NCI-H2029 treated with DMSO at 0.1 percent for 48 hours (cell line): Measurements from ENCODE around the gene TENM4.

Experiments
- DNase-seq: peaks from one replicate; lab custom pipeline; 2025; lab: John Stamatoyannopoulos, UW

The TENM4 gene

DNA sequence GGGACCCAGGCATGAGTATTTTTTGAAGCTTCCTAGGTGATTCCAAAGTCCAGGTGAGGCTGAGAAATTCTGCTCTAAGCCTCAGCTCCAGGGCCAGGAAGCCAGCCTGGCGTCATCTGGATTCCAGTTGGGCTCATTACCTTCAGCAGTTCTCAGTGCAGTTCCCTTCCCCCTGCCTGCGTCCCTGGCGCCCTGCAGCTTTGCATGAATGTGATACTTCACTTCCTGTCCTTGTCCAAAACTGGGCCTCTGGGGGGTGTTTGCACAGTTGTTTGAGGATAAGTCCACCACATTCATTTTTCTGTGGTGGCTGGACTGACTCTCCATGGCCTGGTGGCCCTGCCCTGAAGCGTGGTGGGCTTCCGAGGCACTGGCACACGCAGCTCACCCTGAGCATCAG, 98.1 kb downstream of the TENM4 start:
- peak; percentile 52 for DNase-seq

- no peak for DNase-seq
Observed at GRCh38 chr11:79342236-79342635, 98.6 kb downstream of the TENM4 start.

- no peak for DNase-seq
Observed at GRCh38 chr11:79340535-79340934, 100.3 kb downstream of the TENM4 start.

DNA sequence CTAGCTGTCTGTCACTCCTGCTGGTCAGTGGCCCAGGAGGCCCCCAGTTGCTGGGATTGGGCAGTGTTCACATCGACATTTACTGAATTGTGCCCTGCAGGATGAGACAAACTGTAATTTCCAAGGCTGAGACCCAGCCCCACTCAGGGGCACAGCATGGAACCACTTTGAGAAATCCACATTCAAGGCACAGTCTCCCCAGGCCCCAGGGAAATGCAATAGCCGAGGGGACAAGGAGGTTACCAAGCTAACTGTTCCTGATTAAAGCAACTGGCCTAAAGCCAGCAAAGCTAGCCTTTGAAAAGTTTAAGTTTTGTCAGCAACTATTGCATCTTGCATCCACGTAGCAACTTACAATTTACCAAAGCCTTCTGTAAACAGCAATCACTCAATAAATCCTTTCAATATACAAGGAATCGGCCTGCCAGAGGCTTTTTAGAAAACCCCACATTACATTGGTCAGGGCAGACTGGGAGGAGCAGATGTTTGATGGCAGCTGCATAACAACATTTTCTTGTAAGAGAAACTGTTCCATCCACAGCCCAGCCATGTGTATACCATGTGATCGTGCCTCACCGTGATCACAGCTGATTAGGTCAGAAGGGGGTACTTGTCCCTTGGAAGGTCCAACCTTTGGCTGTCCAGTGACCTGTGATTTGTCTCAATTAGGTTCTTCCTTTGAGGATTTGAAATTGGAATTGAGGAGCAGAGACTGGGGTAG, 103.9 kb downstream of the TENM4 start:
- DNase-seq = no peak

- DNase-seq = no peak
Observed at GRCh38 chr11:79335681-79336080, 105.1 kb downstream of the TENM4 start.

GRCh38 chr11:79333355-79333754, 107.5 kb downstream of the TENM4 start:
- DNase-seq = no peak

DNA sequence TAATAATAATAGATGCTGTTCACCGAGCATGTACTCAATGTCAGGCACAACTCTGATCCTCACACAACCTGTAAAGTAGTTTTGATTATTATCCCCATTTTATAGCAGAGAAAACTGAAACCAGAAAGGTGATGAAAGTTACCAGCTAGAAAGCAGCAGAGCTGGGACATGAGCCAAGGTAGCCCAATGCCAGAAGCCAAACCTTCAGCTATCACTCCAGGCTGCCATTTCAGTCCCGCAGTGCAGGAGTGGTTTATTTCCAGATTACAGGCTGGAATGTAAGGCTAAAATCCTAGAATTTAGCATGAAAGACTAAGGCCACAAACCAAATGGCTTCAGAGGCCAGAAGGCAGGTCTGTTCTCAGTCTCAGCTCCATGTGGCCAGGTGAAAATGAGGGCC, 108.8 kb downstream of the TENM4 start:
- no peak for DNase-seq

- no peak for DNase-seq
Observed at GRCh38 chr11:79331203-79331901, 109.5 kb downstream of the TENM4 start.

DNA sequence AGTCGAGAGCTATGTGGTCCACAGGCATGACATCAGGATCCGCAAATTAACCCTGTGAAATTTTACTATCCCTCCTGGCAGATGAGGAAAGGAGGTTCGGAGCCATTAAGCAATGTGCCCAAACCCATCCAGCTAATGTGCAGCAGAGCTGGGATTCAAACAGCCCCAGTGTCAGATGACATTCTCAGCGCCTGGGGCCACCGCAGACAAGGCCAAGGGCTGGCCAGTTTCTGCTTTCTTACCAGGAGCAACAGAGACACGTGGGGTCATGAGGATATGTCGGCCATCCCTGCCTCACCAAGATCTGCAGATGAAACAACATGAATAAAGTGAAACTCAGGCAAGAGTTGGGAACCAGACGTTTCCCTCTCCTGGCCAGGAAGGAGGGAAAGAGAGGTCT, 110.2 kb downstream of the TENM4 start:
- no peak for DNase-seq

GRCh38 chr11:79329561-79329960, 111.3 kb downstream of the TENM4 start:
- DNase-seq = no peak

DNA sequence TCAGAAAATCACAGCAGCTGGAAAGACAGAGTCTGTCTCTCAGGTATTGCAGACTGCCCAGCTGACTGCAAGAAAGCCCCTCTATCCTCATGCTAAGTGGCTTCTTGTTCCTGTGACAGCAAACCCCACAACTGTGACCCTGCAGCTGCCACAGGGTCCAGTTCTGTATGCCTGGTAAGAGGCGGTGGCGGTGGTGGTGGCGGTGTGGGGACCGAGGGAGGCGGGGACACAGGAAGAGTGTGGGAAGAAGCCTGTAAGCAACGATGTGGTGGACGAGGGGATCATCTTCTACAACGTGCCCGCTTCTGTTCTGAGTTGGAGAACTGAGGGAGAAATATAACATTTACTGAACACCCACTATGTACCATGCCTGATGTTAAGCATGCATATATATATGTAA, 112.4 kb downstream of the TENM4 start:
- no peak for DNase-seq

DNA sequence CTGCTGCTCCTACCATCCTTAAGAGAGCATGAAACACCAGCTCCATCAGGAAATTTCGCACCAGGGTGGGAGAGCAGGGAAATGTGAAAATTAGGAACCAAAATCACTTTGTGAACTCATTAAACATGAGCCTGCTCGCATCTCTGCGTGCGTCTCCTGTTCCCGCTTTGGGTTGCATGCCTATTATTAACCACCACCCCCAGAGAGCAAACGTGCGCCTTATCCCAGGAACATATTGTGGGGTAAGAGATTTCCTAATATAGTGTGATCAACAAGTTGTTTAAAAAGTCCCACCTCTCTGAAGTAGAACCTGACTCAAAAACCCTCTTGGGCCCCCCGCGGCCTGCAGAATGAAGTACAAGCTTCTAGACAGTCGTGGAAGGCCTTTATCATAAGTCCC, 115.0 kb downstream of the TENM4 start:
- DNase-seq = no peak

DNA sequence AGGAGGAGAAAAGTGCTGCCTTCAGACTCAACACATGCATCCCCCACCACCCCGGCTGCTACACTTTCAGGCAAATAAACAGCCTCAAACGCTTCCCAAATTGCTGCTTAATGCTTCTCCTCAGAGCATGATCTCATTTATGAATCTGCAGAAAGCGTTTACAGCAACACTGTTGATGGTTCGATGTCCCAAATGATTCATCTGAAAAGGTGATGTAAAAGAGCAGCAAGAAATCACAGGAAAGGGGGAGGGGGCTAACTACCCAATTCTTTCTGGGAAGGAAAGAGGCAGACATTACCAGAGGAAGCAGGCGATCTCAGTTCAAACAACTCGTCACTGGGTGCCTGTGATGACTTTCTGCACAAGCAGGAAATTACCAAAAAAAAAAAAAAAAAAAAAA, 119.6 kb downstream of the TENM4 start:
- DNase-seq = no peak

- peak; percentile 20 for DNase-seq
Observed at GRCh38 chr11:79314906-79315689, 125.7 kb downstream of the TENM4 start.

DNA sequence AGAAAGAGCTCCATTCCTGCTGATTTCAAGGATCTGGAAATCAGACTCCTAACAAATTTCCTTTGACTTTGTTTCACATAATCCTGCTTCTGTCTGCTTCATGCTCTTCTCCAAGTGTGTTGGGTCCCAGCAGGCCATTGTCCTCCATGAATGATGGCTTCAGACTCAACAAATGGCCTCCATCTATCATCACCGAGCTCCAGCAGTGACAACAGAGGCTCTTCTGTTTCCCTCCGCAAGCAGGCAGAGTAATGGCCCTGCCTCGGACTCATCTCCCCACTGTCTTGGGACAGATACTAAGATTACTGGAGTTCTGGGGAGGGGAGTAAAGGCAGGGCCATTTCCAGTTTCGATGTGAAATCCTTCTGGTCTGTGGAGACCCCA, 127.3 kb downstream of the TENM4 start:
- no peak for DNase-seq

GRCh38 chr11:79312617-79313529, 128.0 kb downstream of the TENM4 start:
- peak; percentile 97 for DNase-seq

- DNase-seq = no peak
Observed at GRCh38 chr11:79311461-79311860, 129.4 kb downstream of the TENM4 start.

DNA sequence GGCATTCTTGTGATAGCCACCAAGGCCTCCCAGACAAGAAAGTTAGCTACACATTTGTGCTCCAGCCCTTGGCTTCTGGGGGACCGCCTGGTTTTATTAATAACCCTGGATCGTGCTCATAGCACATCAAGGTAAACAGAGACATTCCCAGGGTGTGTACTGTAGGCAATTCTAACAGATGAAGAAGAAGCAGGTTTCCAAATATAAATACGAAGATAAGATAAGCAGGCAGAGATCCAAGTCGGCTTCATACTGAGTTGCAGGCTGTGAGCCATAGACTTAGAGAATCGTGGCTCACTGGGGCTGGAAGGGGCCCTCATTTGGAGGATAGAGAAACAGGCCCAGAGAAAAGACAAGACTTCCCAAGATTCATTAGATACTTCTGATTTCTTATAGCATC, 131.4 kb downstream of the TENM4 start:
- DNase-seq = no peak

DNA sequence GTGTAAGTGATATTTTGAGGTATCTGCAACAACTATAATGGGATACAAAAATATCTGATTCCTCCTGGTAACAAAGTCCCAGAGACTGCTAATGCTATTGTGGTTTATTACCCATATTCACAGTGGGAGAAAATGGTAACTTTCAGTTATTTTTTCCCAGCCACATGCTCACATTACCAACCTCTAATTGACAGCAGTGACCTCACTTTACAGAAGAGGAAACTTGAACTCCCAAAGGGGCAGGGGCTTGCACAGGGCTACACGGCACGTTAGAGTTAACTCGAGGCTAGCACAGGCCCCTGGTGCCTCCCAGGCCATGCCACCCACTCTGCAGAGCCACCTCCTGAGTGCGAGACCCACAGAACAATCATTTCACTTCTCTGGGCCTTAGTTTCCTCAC, 132.4 kb downstream of the TENM4 start:
- DNase-seq = no peak

DNA sequence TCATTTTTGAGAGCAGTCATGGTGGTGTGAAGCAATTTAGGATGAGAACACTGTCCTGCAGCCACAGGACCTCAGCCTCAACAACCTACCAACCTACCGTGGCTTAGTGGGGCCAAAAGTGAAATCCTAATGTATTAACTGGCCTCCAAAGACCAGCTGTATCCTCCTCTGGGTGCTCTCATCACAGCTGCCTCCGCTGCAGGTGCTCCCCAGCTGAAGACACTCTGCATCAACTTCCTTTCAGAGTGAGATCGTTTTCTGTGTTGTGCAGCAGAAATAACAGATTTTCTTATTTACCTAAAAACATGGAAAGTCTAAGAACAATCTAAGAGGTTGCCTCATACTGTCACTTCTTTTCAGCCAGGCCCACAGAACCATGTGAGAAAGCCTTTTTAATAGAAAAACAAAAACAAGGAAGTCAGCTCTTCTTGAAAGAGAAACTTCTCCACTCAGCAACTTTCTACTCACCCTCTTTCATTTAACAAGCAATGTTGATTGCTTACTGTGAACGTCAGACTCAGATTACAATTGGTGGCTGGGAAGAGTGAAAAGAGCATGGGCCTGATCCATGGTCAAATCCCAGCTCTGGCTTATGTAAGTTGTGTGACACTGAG, 136.1 kb downstream of the TENM4 start:
- DNase-seq = no peak

GRCh38 chr11:79296141-79296540, 144.7 kb downstream of the TENM4 start:
- no peak for DNase-seq
